Left lung (tissue), 10 donors: ENCODE measurements around the gene CORO7. TPM values are rescaled to one million over a fixed set of nuclear protein-coding genes. Genes with fewer than 3 reads are reported as not detected.

Experiments used
- ATAC-seq: fragments of 200-7000 bp; cut with Tn5 transposase; one replicate; pipeline ENCODE4 v1.9.1; 2020; ENCODE audit warnings: moderate library complexity
- DNase-seq, 4 donors: peaks; one replicate each; pipeline ENCODE4 v3.0.0-alpha.2; 2013 to 2020
- H3K27ac ChIP-seq, 2 donors: fragments of 200-600 bp; sonication (generic) in 1 of 2; one replicate each; pipeline versions ENCODE4 v1.5.0 to v1.8.0; 2020 to 2021
- H3K27me3 ChIP-seq, 2 donors: fragments of 200-600 bp; sonication (generic) in 1 of 2; one replicate each; pipeline versions ENCODE4 v1.5.0 to v1.8.0; 2020 to 2021
- H3K36me3 ChIP-seq, 2 donors: fragments of 200-600 bp; sonication (generic) in 1 of 2; one replicate each; pipeline versions ENCODE4 v1.5.0 to v1.8.0; 2020 to 2021
- H3K4me1 ChIP-seq, 2 donors: fragments of 200-600 bp; one replicate each; pipeline ENCODE4 v1.8.0; 2021
- H3K4me3 ChIP-seq, 2 donors: fragments of 200-600 bp; sonication (generic) in 1 of 2; one replicate each; pipeline versions ENCODE4 v1.5.0 to v1.8.0; 2020 to 2021; ENCODE audit warnings: mild to moderate bottlenecking in 1 of 2
- H3K9me3 ChIP-seq, 2 donors: fragments of 200-600 bp; sonication (generic) in 1 of 2; one replicate each; pipeline versions ENCODE4 v1.5.0 to v1.8.0; 2020 to 2021
- CTCF ChIP-seq, 2 donors: fragments of 200-600 bp; sonication (generic) in 1 of 2; IDR thresholded peaks; one replicate each; pipeline versions ENCODE4 v1.5.0 to v1.8.0; 2021; ENCODE audit warnings: antibody characterized with exemption in 2 of 2
- intact Hi-C, 2 donors: fragments of 100-400 bp; cut with DNase I; formaldehyde crosslinking; loops; one replicate each; pipeline versions ENCODE4 v1.11.2 to v1.14.2; 2022
- polyA plus RNA-seq, 6 donors: library from polyadenylated mRNA; unstranded; fragments of 120-200 nt; gene quantifications; one replicate each; pipeline ENCODE4 v1.2.1, GENCODE V29; 2013; ENCODE audit not compliant: insufficient read length in 6 of 6
- total RNA-seq, 2 donors: library from RNA; stranded (reverse); fragmentation: NEBNext Ultra II Directional; extraction: Animal tissue kit (Norgen Biotek cat#: 25700); gene quantifications; one replicate each; pipeline ENCODE4 v1.2.1, GENCODE V29; 2021
- donor health status: DM: no; HTN: yes; CAD: no.
- donor health status: DM: no; HTN: no; CAD: no.

Gene CORO7
- total and polyA plus RNA-seq, 8 donors, result 15.7 to 81.7 (median 21.6) TPM

DNA sequence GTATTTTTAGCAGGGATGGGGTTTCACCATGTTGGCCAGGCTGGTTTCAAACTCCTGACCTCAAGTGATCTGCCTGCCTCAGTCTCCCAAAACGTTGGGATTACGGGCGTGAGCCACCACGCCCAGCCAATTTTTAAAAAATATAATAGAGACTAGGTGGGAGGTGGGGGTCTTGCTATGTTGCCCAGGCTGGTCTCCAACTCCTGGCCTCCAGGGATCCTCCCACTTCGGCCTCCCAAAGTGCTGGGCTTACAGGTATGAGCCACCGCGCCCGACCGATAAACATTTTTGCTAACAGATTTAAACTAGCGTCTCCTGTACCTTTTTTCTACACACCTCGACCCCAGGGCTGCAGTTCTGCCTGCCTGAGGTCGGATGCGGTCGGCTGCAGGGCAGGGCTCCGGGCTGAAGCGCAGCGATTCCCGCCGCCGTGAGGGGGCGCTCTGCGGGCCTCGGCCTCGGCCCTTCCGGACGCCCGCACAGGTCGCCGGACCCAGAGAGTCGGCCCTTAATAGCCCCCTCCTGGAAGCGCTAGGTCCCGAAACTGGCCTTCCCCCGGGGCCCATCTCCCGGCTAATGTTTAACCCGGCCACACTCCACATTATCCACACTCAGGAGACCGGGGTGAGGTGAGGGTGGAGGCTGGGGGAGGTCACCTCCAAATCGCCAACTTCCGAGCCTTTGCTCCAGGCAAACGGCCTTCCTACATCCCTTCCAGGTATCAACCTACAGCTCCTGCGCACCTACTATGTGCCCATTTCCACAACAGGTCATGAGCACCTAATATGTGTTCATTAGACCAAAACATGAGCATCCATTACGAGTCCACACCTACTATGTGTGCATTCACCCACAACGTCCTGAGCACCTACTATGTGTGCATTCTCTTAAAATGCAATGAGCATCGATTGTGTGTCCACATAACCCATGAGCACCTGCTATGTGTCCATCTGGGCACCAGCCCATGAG, 102.5 kb downstream of the CORO7 start:
- Histone ChIP-seq H3K27me3 (peaks cover 0 to 45% of the 10 kb centered on the region in 2 donors), H3K9me3 (no peaks in the 10 kb centered on the region), H3K4me3 (no peak overlapping the region), H3K27ac (no peak overlapping the region), H3K36me3 (no peaks in the 10 kb centered on the region), H3K4me1 (peaks cover 20 to 53% of the 10 kb centered on the region in 2 donors)
- peak in 2 of 4 donors; percentile 61 to 87 for DNase-seq
- peak; percentile 23 for ATAC-seq
- intact Hi-C loops, result no loop called here
- peak; percentile 42 to 66 for TF ChIP-seq CTCF (IDR thresholded peaks at IDR 0.05)

- Histone ChIP-seq H3K27ac (peak overlapping the region in 1 of 2 donors; percentile 16), H3K4me1 (peaks cover 10 to 39% of the 10 kb centered on the region in 2 donors), H3K4me3 (no peak overlapping the region), H3K36me3 (no peaks in the 10 kb centered on the region), H3K9me3 (no peaks in the 10 kb centered on the region), H3K27me3 (peaks cover 0 to 19% of the 10 kb centered on the region in 2 donors)
- intact Hi-C loops, result no loop called here
- ATAC-seq, result peak; percentile 9
- peak; percentile 61 to 65 for TF ChIP-seq CTCF (IDR thresholded peaks at IDR 0.05)
- peak in 1 of 4 donors; percentile 89 for DNase-seq
Observed at GRCh38 chr16:4309833-4310266, 106.5 kb downstream of the CORO7 start.

DNA sequence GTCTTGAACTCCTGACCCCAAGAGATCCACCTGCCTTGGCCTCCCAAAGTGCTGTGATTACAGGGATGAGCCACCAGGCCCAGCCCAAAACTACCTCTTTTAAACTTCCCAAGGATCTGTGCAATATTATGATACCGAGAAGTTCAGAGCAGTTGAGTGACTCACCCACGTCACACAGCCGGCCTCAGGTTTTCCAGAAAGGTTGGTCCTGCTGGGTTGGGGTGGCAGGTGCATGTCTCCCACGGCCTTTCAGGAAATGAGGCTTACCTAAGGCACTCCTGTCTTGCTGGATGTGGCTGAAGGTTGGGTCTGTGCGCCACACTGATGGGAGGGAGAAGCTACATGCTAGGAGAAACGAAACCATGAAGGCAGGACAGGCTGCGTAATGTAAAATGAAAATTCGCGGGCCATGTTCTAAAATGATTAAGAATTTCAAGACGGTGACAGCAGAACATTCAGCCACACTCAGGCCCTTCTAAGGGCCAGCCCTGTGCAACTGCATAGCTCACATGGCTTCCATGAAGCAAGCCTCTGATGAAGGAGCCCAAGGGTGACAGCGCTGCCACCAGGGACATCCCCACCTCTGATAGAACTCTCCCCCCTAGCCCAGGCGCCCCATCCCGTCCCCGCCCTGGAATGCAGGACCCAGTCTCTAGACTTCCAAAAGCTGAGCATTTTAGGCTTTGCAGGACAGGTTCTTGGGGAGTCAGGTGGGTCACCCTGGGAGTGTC, 107.1 kb downstream of the CORO7 start:
- DNase-seq (no peak), ATAC-seq (no peak)
- H3K9me3 ChIP-seq, result no peaks in the 10 kb centered on the region
- H3K27me3 ChIP-seq, result peaks cover 0 to 13% of the 10 kb centered on the region in 2 donors
- H3K27ac ChIP-seq, result no peak overlapping the region
- peaks cover 10 to 35% of the 10 kb centered on the region in 2 donors for H3K4me1 ChIP-seq
- H3K4me3 ChIP-seq, result no peak overlapping the region
- intact Hi-C loops, result no loop called here
- no peaks in the 10 kb centered on the region for H3K36me3 ChIP-seq
- no peak for TF ChIP-seq CTCF (IDR thresholded peaks at IDR 0.05)

- TF ChIP-seq CTCF (IDR thresholded peaks at IDR 0.05), result no peak
- peak overlapping the region; percentile 76 to 81 for H3K27ac ChIP-seq
- peaks cover 0 to 8% of the 10 kb centered on the region in 2 donors for H3K36me3 ChIP-seq
- DNase-seq (peak; percentile 86 to 99 (median 96)), ATAC-seq (peak; percentile 95)
- H3K4me3 ChIP-seq, result peak overlapping the region; percentile 37 to 69
- intact Hi-C loops, result no loop called here
- no peaks in the 10 kb centered on the region for H3K27me3 ChIP-seq
- H3K4me1 ChIP-seq, result peaks cover 5 to 25% of the 10 kb centered on the region in 2 donors
- H3K9me3 ChIP-seq, result no peaks in the 10 kb centered on the region
Observed at GRCh38 chr16:4307215-4308037, 109.0 kb downstream of the CORO7 start.
